GM21723 (cell line): ENCODE measurements around the gene PDE10A.

Source experiments
- ATAC-seq: cut with Tn5 transposase; IDR thresholded peaks from one replicate; pipeline ENCODE4 v1.9.1; 2021; ENCODE audit warnings: mild to moderate bottlenecking, moderate library complexity; ENCODE audit not compliant: unreplicated experiment

The PDE10A gene

GRCh38 chr6:165678904-165679303 is 15.9 kb upstream of the PDE10A start:
- no peak for ATAC-seq

GRCh38 chr6:165678429-165678828 is 15.4 kb upstream of the PDE10A start:
- ATAC-seq: no peak

DNA sequence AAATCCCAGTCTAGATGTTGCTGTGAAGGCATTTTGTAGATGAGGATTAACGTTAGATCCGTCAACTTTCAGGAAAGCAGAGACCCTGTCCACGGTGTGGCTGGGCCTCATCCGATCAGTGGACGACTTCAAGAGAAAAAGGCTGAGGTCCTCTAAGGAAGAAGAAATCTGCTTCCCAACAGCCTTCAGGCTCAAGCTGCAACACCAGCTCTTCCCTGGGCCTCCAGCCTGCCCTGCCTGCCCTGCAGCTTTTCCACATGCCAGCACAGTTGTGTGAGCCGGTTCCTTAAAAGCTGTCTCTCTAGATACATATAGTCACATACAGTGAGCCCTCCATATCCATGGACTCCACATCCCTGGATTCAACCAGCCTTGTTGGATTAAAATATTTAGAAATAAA is 14.1 kb upstream of the PDE10A start:
- ATAC-seq: no peak

DNA sequence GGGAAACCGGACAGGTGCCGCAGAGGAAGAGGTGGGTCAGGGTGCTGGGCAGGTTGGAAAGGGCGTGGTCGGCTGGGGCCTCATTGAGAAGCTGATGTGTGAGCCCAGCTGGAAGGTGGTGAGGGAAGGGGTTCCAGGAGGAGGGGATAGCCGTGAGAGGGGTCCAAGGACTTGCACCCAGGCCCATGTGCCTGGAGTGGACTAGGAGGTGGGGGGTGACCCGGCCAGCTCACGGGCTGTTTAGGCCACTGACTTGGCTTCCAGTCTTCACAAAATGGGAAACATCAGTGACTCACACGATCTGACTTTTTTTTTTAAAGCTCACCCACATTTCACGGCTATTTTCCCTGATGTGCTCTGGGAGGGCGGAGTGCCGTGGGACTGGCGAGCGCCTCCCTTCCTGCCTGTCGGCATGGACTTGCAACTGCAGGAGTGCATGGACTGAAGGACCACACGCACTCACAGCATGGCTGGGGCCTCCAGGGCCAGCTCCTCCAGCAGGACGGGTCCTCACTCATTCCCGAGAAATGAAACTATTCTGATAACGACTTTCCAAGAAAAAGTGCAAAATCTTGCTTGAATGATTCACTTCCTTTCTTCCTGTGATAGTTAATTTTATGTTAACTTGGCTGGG is 13.5 kb upstream of the PDE10A start:
- no peak for ATAC-seq

- no peak for ATAC-seq
Measured at GRCh38 chr6:165675120-165675519, 12.1 kb upstream of the PDE10A start.

GRCh38 chr6:165674155-165675029 is 11.4 kb upstream of the PDE10A start:
- no peak for ATAC-seq

DNA sequence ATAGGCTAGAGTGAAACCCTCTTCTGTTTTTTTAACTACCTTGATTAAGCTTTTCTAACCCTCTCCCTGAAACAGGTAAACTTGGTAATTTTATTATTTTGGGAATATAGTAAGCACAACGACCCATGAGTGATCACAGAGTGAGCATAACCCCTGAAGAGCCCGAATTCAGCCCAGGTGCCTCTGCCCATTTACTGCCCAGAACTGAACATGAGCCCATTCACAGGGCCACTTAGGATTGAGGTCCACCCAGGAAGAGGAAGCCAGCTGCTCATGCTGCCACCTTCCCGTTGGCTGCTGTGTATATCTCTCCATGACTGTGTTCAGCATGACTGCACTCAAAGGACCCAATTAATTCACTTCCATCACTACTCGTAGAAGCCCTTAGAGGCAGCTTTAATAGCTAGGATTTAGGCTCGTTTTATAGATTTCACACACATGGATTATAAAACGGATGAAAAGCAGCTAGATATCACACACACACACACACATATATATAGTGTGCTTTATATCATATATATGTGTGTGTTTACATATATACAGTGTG is 8.3 kb upstream of the PDE10A start:
- ATAC-seq: no peak

DNA sequence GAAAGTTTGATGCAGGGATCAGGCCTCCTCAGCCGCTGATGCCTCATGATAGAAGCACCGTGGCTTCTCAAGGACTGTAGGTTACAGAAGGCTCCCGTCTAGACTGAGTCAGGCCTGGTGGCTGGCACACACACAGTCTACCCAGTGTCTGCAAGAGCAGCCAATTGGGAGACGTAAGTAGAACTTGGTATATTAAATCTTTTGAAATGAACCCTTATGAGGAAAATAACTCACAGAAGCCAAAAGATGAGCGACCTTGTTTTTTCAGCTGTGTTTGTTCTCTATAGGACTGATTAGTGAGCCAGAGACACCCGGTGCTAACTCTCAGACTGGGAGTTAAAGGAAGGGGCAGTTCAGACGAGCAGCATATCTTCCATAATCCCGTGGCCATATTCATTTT is 5.9 kb upstream of the PDE10A start:
- ATAC-seq: no peak

DNA sequence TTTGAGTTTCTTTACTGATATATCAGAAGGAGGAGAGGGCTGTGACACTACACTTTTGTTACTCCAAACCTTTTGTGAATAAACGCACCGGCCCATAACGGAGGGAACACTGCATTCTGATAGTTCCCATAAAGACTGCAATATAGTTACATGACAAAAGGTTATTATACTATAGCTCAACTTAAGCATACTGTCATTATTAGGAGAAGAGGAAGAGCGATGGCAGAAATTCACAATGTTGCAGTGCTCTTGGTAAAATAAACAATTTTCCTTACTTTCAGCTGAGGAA is 2.3 kb upstream of the PDE10A start:
- ATAC-seq: no peak

- ATAC-seq: no peak
Measured at GRCh38 chr6:165664559-165665383, 1.7 kb upstream of the PDE10A start.

GRCh38 chr6:165663736-165664558 is 906 bp upstream of the PDE10A start:
- no peak for ATAC-seq

GRCh38 chr6:165663377-165663735 is 315 bp upstream of the PDE10A start:
- no peak for ATAC-seq

DNA sequence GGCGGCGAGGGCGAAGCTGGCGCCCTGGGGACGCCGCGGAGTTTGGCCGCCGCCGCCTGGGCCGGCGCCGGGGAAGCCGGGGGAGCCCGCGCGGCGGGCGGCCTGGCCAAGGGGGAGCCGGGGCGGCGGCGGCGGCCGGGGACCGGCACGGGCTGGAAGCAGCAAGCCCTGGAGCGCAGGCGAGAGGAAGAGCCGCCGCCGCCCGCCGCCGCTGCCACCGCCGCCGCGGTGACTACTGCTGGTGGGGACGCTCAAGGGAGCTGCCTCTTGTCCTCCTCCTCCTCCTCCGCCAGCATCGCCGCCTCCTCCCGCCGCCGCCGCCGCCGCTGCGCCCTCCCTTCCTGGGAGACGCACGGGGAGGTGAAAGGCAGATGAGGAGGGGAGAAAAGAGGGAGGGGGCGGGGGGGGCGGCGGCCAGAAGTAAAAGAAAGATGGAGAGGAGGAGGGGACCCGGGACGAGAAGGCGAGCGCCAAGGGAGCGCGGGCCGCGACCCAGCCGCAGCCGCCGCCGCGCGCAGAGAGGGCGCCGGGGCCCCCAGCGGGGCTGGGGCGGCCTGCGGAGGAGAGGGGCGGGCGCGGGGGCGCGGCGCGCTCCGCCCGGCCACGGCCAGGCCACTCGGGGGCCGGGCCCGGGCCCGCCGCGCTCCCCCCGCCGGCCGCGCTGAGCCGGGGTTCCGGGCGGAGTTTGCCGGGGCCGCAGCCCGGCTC is 846 bp downstream of the PDE10A start:
- ATAC-seq: no peak

DNA sequence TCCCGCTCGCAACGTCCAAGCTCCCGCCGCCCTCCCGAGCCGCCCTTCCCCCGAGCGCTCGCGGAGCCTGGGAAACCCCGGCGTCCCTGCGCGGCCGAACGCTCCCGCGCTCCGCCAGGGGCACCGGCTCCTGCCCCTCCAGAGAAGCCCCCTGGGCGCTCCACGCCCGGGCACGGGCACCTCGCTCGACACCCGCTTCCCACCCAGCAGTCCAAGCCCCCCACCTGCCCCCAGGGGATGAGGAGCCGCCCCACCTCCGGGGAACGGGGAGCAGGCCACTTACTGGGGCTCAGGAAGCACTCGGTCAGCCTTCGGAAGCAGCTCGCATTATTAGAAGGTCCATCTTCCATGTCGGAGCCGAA is 1.4 kb downstream of the PDE10A start:
- no peak for ATAC-seq

- no peak for ATAC-seq
Measured at GRCh38 chr6:165660857-165661663, 2.0 kb downstream of the PDE10A start.

- ATAC-seq: no peak
Measured at GRCh38 chr6:165659945-165660856, 2.8 kb downstream of the PDE10A start.

DNA sequence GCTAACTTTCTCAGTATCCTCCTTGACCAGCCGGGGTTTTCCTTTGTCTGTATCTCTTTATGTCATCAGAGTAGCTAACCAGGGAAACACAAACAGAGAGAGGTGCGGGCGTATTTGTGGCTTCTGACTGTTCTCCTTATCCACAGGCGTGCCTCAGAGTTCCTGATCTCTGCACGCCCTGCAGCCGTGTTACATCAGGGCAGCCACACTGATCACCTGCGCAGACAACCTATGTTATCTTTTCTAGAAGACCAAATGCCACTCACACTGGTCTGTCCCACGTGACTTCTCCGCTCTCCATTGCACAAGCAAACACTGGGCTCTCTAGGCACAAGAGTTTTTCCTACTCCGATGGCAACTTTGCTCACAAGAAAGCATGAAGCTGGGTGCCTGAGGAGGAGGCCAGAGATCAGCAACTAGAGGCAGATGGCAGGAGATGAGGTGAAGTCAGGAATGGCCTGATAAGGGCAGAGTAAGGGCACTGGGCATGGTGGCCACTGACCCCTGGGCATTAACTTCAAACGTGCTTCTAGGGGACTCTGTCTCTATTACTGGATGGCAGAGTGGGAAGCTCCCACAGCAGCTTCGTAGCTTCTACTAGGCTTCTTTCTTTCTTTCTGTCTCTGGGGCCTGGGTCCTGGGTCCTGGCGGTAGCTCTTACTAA is 4.5 kb downstream of the PDE10A start:
- no peak for ATAC-seq

GRCh38 chr6:165657325-165657680 is 5.7 kb downstream of the PDE10A start:
- no peak for ATAC-seq
